ENCODE measurements around the gene EEFSEC.

The EEFSEC gene

GRCh38 chr3:128376516-128376915 is 223.2 kb downstream of the EEFSEC start:
- no peak for DNase-seq

DNA sequence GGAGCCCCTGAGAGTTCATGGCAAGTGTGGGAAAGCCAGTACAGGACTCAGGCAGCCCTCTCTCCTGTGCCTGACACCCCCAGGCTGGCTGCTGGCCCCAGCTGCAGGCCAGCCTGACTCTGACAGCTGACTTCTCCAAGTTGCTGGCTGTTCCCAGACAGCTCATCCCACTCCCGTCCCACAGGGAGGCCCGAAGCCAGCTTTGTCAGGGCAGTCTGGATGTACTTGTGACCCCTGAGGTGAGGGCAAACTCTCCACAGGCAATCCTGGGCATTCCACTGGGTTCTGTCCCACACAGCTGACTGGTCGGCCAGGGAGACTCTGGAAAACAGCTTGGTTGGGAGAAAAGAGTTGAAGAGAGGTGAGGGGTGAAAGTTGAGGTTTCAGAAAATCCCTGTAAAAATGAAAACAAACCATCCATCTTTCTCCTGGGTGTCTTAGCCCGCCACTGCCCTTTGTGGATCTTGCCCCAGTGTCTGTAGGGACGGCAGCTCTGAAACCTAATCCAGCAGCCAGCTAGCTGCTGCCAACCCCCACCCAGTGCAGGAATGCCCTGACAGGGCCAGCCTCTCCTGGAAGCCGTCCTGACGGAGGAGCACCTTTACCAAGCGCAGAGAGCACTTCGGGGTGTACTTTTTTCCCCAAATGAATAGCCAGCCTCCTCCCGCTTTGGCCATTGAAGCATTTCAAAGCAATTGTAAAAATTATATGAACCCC is 225.5 kb downstream of the EEFSEC start:
- DNase-seq: no peak

- no peak for DNase-seq
These were observed 226.3 kb downstream of the EEFSEC start for GRCh38 chr3:128379367-128380160.

DNA sequence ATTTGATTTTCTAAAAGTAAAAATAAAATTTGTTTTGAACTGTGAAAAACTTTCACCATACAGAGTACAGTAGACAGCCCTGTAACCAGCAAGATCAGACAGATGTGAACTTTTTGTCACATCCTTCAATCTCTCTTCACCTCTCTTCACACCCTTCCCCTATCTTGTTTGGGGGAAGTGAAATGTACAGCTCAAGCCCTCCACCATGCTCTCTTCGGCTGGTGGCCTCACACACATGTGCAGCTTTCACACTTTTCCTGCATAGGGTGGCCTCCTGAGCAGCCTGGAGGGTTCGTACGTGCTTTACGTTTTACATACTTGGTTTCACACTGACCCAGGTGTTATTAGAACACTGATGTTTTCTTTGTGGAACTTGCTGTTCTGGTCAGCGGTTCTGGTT is 227.0 kb downstream of the EEFSEC start:
- DNase-seq: no peak

DNA sequence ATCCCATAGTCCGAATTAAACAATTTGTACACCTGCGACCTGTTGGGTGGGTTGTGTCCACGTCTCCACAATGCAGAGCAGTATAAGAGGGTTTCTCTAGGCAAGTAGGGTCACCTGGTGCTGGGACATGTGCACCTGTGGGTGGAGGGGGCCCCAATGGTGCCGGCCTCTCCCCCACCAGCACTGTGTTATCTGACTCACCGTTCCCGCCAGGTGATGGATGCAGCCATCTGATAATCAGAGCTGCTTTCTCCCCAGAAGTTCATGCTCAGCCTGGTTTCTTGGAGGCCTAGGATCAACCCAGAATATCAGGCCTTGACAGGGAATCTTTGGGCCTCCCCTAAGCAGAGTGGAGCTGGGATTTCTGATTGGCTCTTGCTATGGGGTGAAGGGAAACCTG is 227.4 kb downstream of the EEFSEC start:
- DNase-seq: no peak

- no peak for DNase-seq
These were observed 228.3 kb downstream of the EEFSEC start for GRCh38 chr3:128381609-128382008.

DNA sequence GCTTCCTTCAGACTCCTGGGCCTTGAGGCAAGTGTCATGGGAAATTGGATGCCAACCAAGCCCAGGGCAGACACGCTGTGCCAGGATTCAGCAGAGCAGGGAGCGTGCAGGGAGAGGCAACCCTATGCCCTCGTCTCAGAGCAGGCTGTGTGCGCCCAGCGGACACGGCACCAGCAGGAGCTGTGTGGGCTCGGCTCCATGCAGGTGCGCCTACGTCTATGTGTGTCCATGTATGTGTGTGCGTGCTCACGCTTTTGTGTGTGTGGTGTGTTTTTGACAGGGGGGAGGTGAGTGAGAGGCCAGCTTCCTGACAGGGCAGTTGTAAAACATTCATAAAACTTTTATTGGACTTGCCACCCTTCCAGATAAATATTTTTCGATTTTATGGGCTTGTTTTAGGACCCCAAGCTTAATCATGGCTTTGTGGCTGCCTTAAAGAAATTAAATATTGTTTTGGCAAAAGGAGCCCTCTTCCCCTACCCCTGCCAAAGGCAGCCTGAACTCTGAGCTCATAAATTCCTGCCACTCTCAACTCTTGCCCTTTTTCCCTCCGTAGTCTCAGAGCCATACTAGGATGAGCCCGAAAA is 229.0 kb downstream of the EEFSEC start:
- no peak for DNase-seq

DNA sequence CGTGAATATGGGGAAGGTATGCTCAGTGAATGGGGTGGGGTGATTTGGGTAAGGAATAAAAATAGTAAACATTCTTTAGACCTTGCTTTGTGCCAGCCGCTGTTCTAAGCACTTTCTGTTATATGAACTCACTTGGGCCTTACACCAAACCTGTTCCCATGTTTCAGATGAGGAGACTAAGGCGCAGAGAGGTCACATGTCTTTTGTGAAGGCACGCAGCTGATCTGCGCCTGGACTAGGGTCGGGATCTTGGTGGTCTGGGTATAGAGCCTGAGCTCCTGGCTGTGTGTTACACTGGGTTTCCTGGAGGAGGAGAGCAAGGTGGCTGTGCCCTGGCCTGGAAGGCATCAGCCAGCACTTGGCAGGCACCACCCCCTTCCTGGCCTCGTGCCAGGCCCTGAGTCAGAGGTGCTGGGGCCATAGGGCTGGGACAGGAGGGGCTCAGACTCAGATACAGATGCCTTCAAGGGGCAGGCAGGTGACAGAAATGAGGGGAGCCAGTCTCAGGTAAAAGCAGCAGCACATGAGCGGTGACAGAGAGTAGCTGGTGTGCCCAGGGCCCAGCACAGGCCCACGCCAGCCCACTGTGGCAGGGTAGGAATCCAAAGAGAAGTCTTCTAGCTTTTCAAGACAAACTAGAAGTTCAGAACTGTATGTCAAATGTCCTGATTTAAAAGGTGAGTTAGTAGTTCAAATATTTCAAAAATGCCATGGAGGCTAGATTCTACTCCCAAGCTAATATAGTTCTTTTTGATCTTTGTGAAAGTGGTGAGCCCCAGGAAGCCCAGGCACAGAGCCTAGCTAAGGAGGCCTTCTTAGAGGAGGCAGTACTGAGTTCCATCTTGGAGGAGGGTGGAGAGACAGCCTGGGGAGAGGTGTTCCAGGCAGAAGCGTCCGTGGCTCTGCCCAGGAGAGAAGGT is 230.3 kb downstream of the EEFSEC start:
- no peak for DNase-seq

DNA sequence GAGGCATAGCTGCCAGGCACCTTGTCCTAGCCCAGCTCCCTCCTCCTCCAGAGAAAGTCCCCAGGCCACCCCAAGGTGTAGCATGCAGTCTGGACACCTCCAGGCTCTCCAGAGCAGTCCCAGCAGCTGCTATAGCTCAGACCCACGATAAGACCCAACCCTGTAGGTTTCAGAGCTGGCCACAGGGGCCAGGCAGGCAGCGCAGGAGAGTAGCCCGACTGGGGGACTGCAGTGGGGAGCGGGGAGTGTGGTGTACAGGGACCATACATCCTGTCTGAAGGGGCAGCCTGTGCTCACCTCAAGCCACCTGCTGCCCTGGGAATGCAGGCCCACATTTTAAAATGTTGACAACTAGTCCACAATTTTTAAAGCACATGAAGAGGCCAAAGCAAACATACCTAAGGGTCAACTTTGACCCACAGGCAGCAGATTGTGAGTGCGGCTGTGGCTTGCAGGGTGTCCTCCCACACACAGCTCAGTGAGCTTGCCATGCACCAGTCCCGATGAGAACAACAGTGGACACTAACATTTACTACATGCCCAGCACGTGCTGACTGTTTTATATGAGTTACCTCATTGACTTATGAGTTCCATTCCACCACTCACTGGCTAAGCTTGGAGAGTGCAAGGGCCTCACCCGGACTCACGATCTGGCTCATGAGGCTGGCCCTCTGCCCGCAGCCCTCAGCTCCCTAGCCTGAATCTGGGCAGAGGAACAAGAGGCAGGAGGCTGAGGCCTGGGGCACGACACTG is 232.0 kb downstream of the EEFSEC start:
- no peak for DNase-seq

- DNase-seq: no peak
These were observed 235.7 kb downstream of the EEFSEC start for GRCh38 chr3:128388932-128389331.

DNA sequence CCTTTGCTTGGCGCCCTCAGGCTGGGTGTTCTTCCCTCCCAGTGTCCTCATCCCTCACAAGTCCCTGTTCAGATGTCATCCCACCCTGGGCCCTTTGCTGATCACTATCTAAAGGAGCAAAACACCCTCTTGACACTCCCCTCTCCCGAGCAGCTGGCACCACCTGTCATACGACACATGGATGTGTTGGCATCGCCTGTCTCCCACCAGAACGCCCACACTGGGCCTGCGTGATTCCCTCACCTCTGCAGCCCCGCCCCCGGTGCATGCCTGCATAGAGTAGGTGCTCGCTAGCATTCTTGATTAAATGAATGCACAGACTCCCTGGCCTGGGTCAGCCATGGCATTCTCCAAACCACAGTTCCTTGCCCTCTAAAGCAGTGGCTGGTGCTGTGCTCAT is 237.6 kb downstream of the EEFSEC start:
- no peak for DNase-seq

- DNase-seq: no peak
These were observed 238.7 kb downstream of the EEFSEC start for GRCh38 chr3:128392021-128392420.

- DNase-seq: no peak
These were observed 239.7 kb downstream of the EEFSEC start for GRCh38 chr3:128392818-128393544.

GRCh38 chr3:128394033-128394432 is 240.8 kb downstream of the EEFSEC start:
- no peak for DNase-seq

GRCh38 chr3:128395046-128395445 is 241.8 kb downstream of the EEFSEC start:
- DNase-seq: no peak

DNA sequence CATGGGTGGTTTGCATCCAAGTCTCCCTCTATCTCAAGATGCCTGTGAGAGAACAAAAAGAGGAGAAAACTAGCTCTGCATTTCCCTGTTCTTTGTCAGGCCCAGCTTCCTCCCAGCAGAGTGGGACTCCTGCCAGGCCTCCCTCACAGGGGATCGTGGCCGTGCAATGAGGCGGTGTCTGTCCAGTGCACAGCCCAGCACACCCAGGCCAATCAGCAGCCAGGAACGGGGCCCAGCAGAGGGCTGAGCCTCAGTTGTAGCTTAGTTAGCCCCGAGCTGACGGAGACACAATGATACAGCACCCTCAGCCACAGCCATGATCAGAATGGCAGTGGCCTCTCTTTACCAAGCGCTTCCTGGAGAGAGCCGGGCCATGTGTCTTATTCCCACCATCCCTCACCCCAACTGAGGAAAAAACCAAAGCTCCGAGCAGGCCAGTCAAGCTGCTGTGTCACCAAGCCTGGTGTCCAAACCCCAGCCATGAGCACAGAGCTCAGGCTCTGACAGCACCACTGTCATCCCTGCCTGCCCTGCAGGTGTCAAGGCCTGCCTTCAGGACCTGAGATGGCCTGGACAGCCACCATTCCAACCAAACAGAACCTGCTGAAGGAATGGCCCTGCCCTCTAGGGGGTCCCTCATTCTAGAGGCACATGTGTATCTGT is 242.3 kb downstream of the EEFSEC start:
- DNase-seq: no peak

GRCh38 chr3:128397484-128397883 is 244.2 kb downstream of the EEFSEC start:
- DNase-seq: no peak

GRCh38 chr3:128398586-128398985 is 245.3 kb downstream of the EEFSEC start:
- no peak for DNase-seq

GRCh38 chr3:128399221-128399915 is 246.1 kb downstream of the EEFSEC start:
- no peak for DNase-seq

- no peak for DNase-seq
These were observed 247.4 kb downstream of the EEFSEC start for GRCh38 chr3:128400671-128401070.
